Kidney epithelial cell (primary cell): ENCODE results near the gene CUX1. TPM values are rescaled to one million over a fixed set of nuclear protein-coding genes. Genes with fewer than 3 reads are reported as not detected.

ENCODE experiments used
- DNase-seq: peaks from one replicate; pipeline ENCODE4 v3.0.0-alpha.2; 2010; ENCODE audit warnings: low read depth
- H3K27me3 ChIP-seq: 2 replicates; pipeline ENCODE4 v1.6.0; 2011; ENCODE audit warnings: low read length; ENCODE audit not compliant: control insufficient read depth, insufficient read depth
- H3K36me3 ChIP-seq: 2 replicates; pipeline ENCODE4 v1.5.1; 2011; ENCODE audit warnings: low read length; ENCODE audit not compliant: control insufficient read depth, insufficient read depth
- H3K4me3 ChIP-seq: 2 replicates; pipeline ENCODE4 v1.5.1; 2011; ENCODE audit warnings: low read depth, mild to moderate bottlenecking, control low read depth, low read length
- total RNA-seq: library from RNA; depleted of rRNA; stranded (reverse); fragments of >200 nt; gene quantifications from 2 replicates; pipeline ENCODE4 v1.2.3, GENCODE V29; 2015
- TF ChIP-seq, protein P1 (sequence below): IDR thresholded peaks from 2 replicates; pipeline ENCODE4 v1.5.1; 2011; ENCODE audit warnings: mild to moderate bottlenecking, moderate library complexity, low read length, control low read depth, inconsistent platforms; ENCODE audit not compliant: insufficient read depth, poor library complexity, severe bottlenecking

The CUX1 gene
- total RNA-seq, 1 donor from 2014 or later, result 56.7 TPM

DNA sequence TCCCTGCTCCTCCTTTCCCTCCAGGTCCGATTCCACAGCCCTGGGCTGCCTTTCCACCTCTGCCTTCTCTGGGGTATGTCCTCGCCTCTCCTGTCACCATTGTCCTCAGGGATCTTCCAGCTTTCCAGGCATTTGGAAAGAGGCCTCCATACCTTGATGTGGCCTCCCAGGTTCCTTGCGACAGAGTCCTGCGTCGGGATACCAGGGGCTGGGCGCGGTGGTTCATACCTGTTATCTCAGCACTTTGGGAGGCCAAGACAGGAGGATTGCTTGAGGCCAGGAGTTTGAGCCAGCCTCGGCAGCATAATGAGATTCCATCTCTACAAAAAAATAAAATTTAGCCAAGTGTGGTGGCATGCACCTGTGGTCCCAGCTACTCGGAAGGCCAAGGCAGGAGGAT lies 171.1 kb downstream of the CUX1 start:
- Histone ChIP-seq H3K27me3 (no peaks in the 10 kb centered on the region), H3K36me3 (no peaks in the 10 kb centered on the region), H3K4me3 (no peak overlapping the region)
- DNase-seq, result no peak
- TF ChIP-seq, protein P1, sequence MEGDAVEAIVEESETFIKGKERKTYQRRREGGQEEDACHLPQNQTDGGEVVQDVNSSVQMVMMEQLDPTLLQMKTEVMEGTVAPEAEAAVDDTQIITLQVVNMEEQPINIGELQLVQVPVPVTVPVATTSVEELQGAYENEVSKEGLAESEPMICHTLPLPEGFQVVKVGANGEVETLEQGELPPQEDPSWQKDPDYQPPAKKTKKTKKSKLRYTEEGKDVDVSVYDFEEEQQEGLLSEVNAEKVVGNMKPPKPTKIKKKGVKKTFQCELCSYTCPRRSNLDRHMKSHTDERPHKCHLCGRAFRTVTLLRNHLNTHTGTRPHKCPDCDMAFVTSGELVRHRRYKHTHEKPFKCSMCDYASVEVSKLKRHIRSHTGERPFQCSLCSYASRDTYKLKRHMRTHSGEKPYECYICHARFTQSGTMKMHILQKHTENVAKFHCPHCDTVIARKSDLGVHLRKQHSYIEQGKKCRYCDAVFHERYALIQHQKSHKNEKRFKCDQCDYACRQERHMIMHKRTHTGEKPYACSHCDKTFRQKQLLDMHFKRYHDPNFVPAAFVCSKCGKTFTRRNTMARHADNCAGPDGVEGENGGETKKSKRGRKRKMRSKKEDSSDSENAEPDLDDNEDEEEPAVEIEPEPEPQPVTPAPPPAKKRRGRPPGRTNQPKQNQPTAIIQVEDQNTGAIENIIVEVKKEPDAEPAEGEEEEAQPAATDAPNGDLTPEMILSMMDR, result no peak

GRCh38 chr7:101989101-101989500 lies 171.7 kb downstream of the CUX1 start:
- no peaks in the 10 kb centered on the region for H3K27me3 ChIP-seq
- DNase-seq, result no peak
- TF ChIP-seq, protein P1, result no peak
- no peaks in the 10 kb centered on the region for H3K36me3 ChIP-seq
- H3K4me3 ChIP-seq, result no peak overlapping the region

DNA sequence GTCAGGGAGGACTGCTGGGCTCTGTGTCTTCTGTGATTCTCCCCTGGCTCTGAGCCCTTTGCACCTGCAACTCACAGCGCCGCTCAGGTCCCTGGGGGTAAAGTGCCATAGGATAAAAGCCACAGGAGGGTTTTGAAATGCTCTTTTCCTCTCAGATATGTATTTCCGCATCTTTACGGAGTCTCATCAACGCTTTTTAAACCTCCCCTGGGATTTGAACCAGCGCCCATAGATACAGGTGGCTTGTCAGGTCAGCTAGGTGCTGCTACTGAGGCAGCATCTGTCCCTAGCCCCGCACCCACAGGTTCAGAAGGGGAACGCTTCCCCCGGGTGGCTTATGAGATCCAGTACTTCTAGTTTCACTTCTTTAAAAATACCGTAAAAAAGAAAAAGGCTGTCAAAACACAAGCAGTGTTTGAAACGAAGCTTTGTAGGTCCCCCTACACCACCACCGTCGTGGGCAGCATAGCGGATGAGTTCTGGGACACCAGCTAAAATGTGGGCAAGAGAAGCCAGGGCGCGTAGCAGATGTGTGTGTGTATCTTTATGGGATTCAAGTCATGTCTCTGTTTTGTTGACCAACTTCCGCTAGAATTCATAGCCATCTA lies 173.5 kb downstream of the CUX1 start:
- TF ChIP-seq, protein P1, result no peak
- Histone ChIP-seq H3K36me3 (no peaks in the 10 kb centered on the region), H3K27me3 (no peaks in the 10 kb centered on the region), H3K4me3 (no peak overlapping the region)
- no peak for DNase-seq

DNA sequence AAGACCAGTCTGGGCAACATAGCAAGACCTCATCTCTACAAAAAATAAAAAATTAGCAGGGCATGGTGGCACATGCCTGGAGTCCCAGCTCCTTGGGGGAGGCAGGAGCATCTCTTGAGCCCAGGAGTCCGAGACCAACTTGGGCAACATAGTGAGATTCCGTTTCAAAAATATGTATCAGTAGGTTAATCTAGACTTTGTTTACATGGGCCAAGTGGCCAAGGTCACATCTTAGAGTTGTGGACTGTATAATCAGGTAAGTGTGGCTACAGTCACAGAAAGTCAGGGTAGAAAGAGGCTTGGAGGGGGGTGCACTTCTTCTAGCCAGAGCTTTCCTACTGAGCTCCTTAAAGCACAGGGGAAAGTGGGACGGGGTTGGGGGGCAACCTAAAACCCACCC lies 174.4 kb downstream of the CUX1 start:
- no peaks in the 10 kb centered on the region for H3K27me3 ChIP-seq
- TF ChIP-seq, protein P1, result no peak
- H3K36me3 ChIP-seq, result no peaks in the 10 kb centered on the region
- DNase-seq, result no peak
- no peak overlapping the region for H3K4me3 ChIP-seq

- DNase-seq, result no peak
- H3K4me3 ChIP-seq, result no peak overlapping the region
- H3K36me3 ChIP-seq, result no peaks in the 10 kb centered on the region
- TF ChIP-seq, protein P1, result no peak
- no peaks in the 10 kb centered on the region for H3K27me3 ChIP-seq
These were observed 175.9 kb downstream of the CUX1 start for GRCh38 chr7:101993311-101993710.

DNA sequence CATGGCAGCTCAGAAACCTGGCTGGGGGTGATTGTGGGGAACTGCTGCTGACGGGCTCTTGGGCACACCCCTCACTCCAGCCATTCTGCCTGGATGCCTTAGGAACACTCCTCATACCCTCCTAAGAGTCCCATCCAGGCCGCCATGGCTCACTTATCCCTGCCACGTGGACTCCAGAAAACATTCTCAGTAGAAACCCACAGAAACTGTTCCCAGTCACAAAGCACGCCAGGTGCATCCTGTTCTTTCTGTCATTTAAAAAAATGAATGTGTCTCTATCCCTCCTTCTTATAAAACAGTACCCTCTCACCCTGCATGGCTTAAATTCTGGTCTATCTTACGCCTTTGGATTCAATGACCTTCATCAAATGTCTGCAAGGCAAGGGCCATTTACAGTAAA lies 177.7 kb downstream of the CUX1 start:
- TF ChIP-seq, protein P1, result no peak
- no peak for DNase-seq
- no peaks in the 10 kb centered on the region for H3K27me3 ChIP-seq
- H3K36me3 ChIP-seq, result no peaks in the 10 kb centered on the region
- no peak overlapping the region for H3K4me3 ChIP-seq
